H9 (cell line): ENCODE results near the gene ZSCAN22. TPM values are rescaled to one million over a fixed set of nuclear protein-coding genes. Genes with fewer than 3 reads are reported as not detected.

Experiments used
- DNase-seq: peaks from one replicate; pipeline ENCODE4 v3.0.0-alpha.2; 2017
- H2AFZ ChIP-seq: one replicate; pipeline ENCODE4 v1.6.1; 2013; ENCODE audit warnings: mild to moderate bottlenecking, low read length, control low read depth, moderate library complexity
- H2AK5ac ChIP-seq: 2 replicates; pipeline ENCODE4 v1.6.1; 2013; ENCODE audit warnings: low read length, control low read depth, mixed read lengths; ENCODE audit not compliant: insufficient read length
- H2BK120ac ChIP-seq: one replicate; pipeline ENCODE4 v1.6.1; 2013; ENCODE audit warnings: low read depth, mild to moderate bottlenecking, low read length, control low read depth, inconsistent platforms; ENCODE audit not compliant: poor library complexity, severe bottlenecking
- H2BK12ac ChIP-seq: 2 replicates; pipeline ENCODE4 v1.6.1; 2013; ENCODE audit warnings: low read length, control low read depth, mixed read lengths, low read depth; ENCODE audit not compliant: insufficient read length
- H2BK15ac ChIP-seq: 2 replicates; pipeline ENCODE4 v1.6.1; 2013; ENCODE audit warnings: low read depth, low read length, control low read depth
- H2BK20ac ChIP-seq: one replicate; pipeline ENCODE4 v1.6.1; 2013; ENCODE audit warnings: low read depth, mild to moderate bottlenecking, low read length, control low read depth, inconsistent platforms; ENCODE audit not compliant: poor library complexity, severe bottlenecking
- H2BK5ac ChIP-seq: 2 replicates; pipeline ENCODE4 v1.6.1; 2013; ENCODE audit warnings: low read length, control low read depth, mixed read lengths; ENCODE audit not compliant: insufficient read length
- H3K14ac ChIP-seq: 2 replicates; pipeline ENCODE4 v1.6.1; 2013; ENCODE audit warnings: low read length, control low read depth; ENCODE audit not compliant: insufficient read depth
- H3K18ac ChIP-seq: 2 replicates; pipeline ENCODE4 v1.6.1; 2013; ENCODE audit warnings: low read depth, mild to moderate bottlenecking, mixed read lengths, low read length, control low read depth; ENCODE audit not compliant: insufficient read length
- H3K23ac ChIP-seq: 2 replicates; pipeline ENCODE4 v1.6.1; 2013; ENCODE audit warnings: low read length, control low read depth, mixed read lengths, low read depth; ENCODE audit not compliant: insufficient read length
- H3K23me2 ChIP-seq: 2 replicates; pipeline ENCODE4 v1.6.1; 2013; ENCODE audit warnings: low read depth, mild to moderate bottlenecking, mixed read lengths, low read length, control low read depth; ENCODE audit not compliant: insufficient read length, poor library complexity, severe bottlenecking
- H3K27ac ChIP-seq: 2 replicates; pipeline ENCODE4 v1.5.1; 2013; ENCODE audit warnings: low read length, control low read depth, mixed read lengths, low read depth; ENCODE audit not compliant: insufficient read length
- H3K27me3 ChIP-seq: 2 replicates; pipeline ENCODE4 v1.6.1; 2013; ENCODE audit warnings: low read length, control low read depth, inconsistent platforms; ENCODE audit not compliant: insufficient read depth
- H3K4ac ChIP-seq: 2 replicates; pipeline ENCODE4 v1.6.1; 2013; ENCODE audit warnings: low read depth, mild to moderate bottlenecking, control low read depth, inconsistent platforms, low read length, moderate library complexity
- H3K4me1 ChIP-seq: 2 replicates; pipeline ENCODE4 v1.6.1; 2013; ENCODE audit warnings: low read length, control low read depth, inconsistent platforms; ENCODE audit not compliant: insufficient read depth
- H3K4me2 ChIP-seq: 2 replicates; pipeline ENCODE4 v1.6.1; 2013; ENCODE audit warnings: low read length, control low read depth, mixed read lengths; ENCODE audit not compliant: insufficient read length, insufficient read depth
- H3K56ac ChIP-seq: 2 replicates; pipeline ENCODE4 v1.6.1; 2013; ENCODE audit warnings: low read depth, mild to moderate bottlenecking, mixed read lengths, low read length, control low read depth; ENCODE audit not compliant: insufficient read length
- H3K79me1 ChIP-seq: 2 replicates; pipeline ENCODE4 v1.6.1; 2013; ENCODE audit warnings: low read depth, mild to moderate bottlenecking, moderate library complexity, low read length, control low read depth, inconsistent platforms; ENCODE audit not compliant: insufficient read depth, poor library complexity, severe bottlenecking
- H3K79me2 ChIP-seq: 2 replicates; pipeline ENCODE4 v1.6.1; 2013; ENCODE audit warnings: low read length, control low read depth, inconsistent platforms; ENCODE audit not compliant: insufficient read depth
- H3K9ac ChIP-seq: 2 replicates; pipeline ENCODE4 v1.6.1; 2013; ENCODE audit warnings: low read length, control low read depth, mixed read lengths; ENCODE audit not compliant: insufficient read length; ENCODE audit errors: extremely low read depth
- H3K9me3 ChIP-seq: one replicate; pipeline ENCODE4 v1.6.1; 2013; ENCODE audit warnings: low read depth, low read length, inconsistent platforms; ENCODE audit not compliant: control insufficient read depth
- H3T11ph ChIP-seq: one replicate; pipeline ENCODE4 v1.6.1; 2013; ENCODE audit warnings: mild to moderate bottlenecking, low read length, control low read depth, inconsistent platforms
- H4K20me1 ChIP-seq: one replicate; pipeline ENCODE4 v1.6.1; 2013; ENCODE audit not compliant: control insufficient read depth, insufficient read length, insufficient read depth
- H4K5ac ChIP-seq: 2 replicates; pipeline ENCODE4 v1.6.1; 2013; ENCODE audit warnings: low read depth, mild to moderate bottlenecking, mixed read lengths, low read length, control low read depth; ENCODE audit not compliant: insufficient read length
- H4K8ac ChIP-seq: replicated peaks from 2 replicates; pipeline ENCODE4 v1.6.1; 2013; ENCODE audit warnings: low read length, control low read depth, mixed read lengths, low read depth; ENCODE audit not compliant: insufficient read length
- H4K91ac ChIP-seq: 2 replicates; pipeline ENCODE4 v1.6.1; 2013; ENCODE audit warnings: low read depth, mild to moderate bottlenecking, moderate library complexity, mixed read lengths, low read length, control low read depth; ENCODE audit not compliant: insufficient read length
- H3K27ac Mint-ChIP-seq, 3 experiments: 2 replicates in 2 of 3; 3 replicates in 1 of 3; pipeline ENCODE4 v1.8.0; 2020 to 2021; ENCODE audit warnings: mixed read lengths in 3 of 3, mild to moderate bottlenecking in 1 of 3, moderate library complexity in 1 of 3
- H3K27me3 Mint-ChIP-seq: 2 replicates; pipeline ENCODE4 v1.8.0; 2021; ENCODE audit warnings: low read depth, mild to moderate bottlenecking, moderate library complexity, mixed read lengths
- H3K36me3 Mint-ChIP-seq, 3 experiments: 2 replicates in 2 of 3; 3 replicates in 1 of 3; pipeline ENCODE4 v1.8.0; 2020 to 2021; ENCODE audit warnings: low read depth in 3 of 3, mixed read lengths in 3 of 3; ENCODE audit not compliant: insufficient read depth in 1 of 3
- H3K4me1 Mint-ChIP-seq, 2 experiments: 2 replicates each; pipeline ENCODE4 v1.8.0; 2020; ENCODE audit warnings: mixed read lengths in 2 of 2
- H3K4me3 Mint-ChIP-seq, 2 experiments: 2 replicates in 1 of 2; 3 replicates in 1 of 2; pipeline ENCODE4 v1.8.0; 2020 to 2021; ENCODE audit warnings: mild to moderate bottlenecking in 2 of 2, mixed read lengths in 2 of 2, moderate library complexity in 1 of 2
- H3K9me3 Mint-ChIP-seq, 2 experiments: 2 replicates in 1 of 2; 3 replicates in 1 of 2; pipeline ENCODE4 v1.8.0; 2020; ENCODE audit warnings: mild to moderate bottlenecking in 2 of 2, mixed read lengths in 2 of 2, moderate library complexity in 1 of 2
- CTCF ChIP-seq: fragments of 200-600 bp; sonication (generic); conservative IDR thresholded peaks from 3 replicates; pipeline ENCODE4 v1.8.0; 2021; ENCODE audit warnings: antibody characterized with exemption, mild to moderate bottlenecking
- WGBS: extraction: QIAGEN DNeasy Blood & Tissue Kit; methylation state at CpG from one replicate; pipeline ENCODE4 v1.1.7; 2013; ENCODE audit warnings: missing lambda C conversion rate, low lambda C conversion rate, mixed read lengths; ENCODE audit not compliant: insufficient read length; ENCODE audit errors: extremely low coverage; 5-methylcytosine and 5-hydroxymethylcytosine counted together
- total RNA-seq: library from RNA; stranded (reverse); gene quantifications from 2 replicates; pipeline ENCODE4 v1.2.1, GENCODE V29; 2021

ZSCAN22 gene
- total RNA-seq, 1 experiment from 2014 or later: 4.8 TPM

GRCh38 chr19:58345558-58345957 is 18.8 kb downstream of the ZSCAN22 start:
- no peak overlapping the region for H3K56ac ChIP-seq
- no peak overlapping the region for H3K4me2 ChIP-seq
- H3K79me1 ChIP-seq: no peaks in the 10 kb centered on the region
- H3T11ph ChIP-seq: no peak overlapping the region
- no peak overlapping the region for H3K9ac ChIP-seq
- no peak overlapping the region for H2BK15ac ChIP-seq
- H4K91ac ChIP-seq: no peak overlapping the region
- no peaks in the 10 kb centered on the region for H3K9me3 ChIP-seq
- H3K14ac ChIP-seq: no peak overlapping the region
- H4K5ac ChIP-seq: no peak overlapping the region
- no peaks in the 10 kb centered on the region for H3K27me3 ChIP-seq
- no peak overlapping the region for H2BK20ac ChIP-seq
- H2BK12ac ChIP-seq: no peak overlapping the region
- H3K23ac ChIP-seq: no peak overlapping the region
- no peak overlapping the region for H2AK5ac ChIP-seq
- H3K27ac ChIP-seq: no peak overlapping the region
- H2BK5ac ChIP-seq: no peak overlapping the region
- WGBS: no CpG with 5 or more reads among the region's 5 CpGs
- H3K79me2 ChIP-seq: no peaks in the 10 kb centered on the region
- H3K4me1 ChIP-seq: no peaks in the 10 kb centered on the region
- no peak overlapping the region for H4K8ac ChIP-seq
- no peak overlapping the region for H3K4ac ChIP-seq
- H4K20me1 ChIP-seq: no peaks in the 10 kb centered on the region
- Mint-ChIP-seq H3K9me3 (no peaks in the 10 kb centered on the region), H3K36me3 (peaks cover 0 to 4% (median 3%) of the 10 kb centered on the region in 3 experiments; a peak in 5 of 7 replicates), H3K4me3 (peak overlapping the region in 1 of 2 experiments; percentile 97; a peak in 2 of 5 replicates), H3K27ac (no peak overlapping the region), H3K4me1 (peaks cover 0 to 6% of the 10 kb centered on the region in 2 experiments; a peak in 2 of 4 replicates), H3K27me3 (peaks cover 8% of the 10 kb centered on the region)
- no peak overlapping the region for H2AFZ ChIP-seq
- no peak overlapping the region for H2BK120ac ChIP-seq
- TF ChIP-seq CTCF: no peak
- H3K18ac ChIP-seq: no peak overlapping the region
- peaks cover 4% of the 10 kb centered on the region for H3K23me2 ChIP-seq
- DNase-seq: no peak
